GM20000 (cell line): Measurements from ENCODE around the gene PANK4.
"Not testable (repeated sequence)": the region's sequence is repeated elsewhere in the genome, so short reads cannot be mapped to it uniquely, and the experiment has no call there.

Experiments used
- DNase-seq: peaks from one replicate; pipeline ENCODE4 v3.0.0; 2012; ENCODE audit warnings: low spot score
- TF ChIP-seq, protein P1 (sequence below): IDR thresholded peaks from 2 replicates; pipeline ENCODE4 v1.5.1; 2012; ENCODE audit warnings: mild to moderate bottlenecking, control low read depth; ENCODE audit errors: extremely low read depth, missing control alignments

PANK4 gene

DNA sequence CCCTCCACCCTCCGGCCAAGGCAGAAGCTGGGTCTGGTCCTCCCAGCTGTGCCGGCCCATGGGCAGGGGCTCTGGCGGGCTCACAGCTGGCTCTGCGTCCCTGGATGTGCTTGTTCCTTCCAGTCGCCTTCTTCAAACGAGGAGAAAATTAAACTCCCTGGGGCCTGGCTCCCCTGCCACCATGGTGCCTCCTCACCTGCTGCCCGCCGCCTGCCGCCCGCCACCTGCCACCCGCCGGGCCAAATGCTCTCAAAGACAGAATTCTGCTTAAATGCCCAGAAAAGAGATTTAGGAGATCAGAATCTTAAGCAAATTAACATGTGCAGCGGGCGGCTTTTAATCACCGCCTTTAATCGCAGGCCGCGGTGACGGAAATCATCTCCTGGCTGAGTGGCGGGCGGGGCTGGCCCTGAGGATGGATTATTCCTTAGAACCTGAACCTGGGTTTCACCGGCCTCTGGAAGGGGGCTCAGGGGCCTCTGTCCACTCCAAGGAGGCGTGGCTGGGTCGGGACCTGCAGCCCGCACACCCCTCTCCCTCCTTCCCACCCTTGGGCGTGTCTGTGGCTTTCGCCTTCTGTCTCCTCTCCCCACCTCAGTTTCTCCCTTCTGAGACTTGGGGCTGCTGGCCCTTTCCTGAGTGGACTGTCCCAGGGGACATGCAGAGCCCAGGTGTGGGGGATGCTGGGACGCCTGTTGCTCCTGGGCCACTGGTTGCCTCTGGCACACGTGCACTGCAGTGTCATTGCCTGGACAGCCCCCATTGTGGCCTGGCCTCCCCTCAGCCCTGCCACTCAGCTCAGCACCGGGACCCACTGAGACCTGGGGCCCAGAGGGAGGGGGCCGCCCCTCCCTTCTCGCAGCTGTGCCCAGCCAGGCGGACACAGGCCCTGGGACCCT, 60.8 kb downstream of the PANK4 start:
- DNase-seq, result no peak
- TF ChIP-seq, protein P1, sequence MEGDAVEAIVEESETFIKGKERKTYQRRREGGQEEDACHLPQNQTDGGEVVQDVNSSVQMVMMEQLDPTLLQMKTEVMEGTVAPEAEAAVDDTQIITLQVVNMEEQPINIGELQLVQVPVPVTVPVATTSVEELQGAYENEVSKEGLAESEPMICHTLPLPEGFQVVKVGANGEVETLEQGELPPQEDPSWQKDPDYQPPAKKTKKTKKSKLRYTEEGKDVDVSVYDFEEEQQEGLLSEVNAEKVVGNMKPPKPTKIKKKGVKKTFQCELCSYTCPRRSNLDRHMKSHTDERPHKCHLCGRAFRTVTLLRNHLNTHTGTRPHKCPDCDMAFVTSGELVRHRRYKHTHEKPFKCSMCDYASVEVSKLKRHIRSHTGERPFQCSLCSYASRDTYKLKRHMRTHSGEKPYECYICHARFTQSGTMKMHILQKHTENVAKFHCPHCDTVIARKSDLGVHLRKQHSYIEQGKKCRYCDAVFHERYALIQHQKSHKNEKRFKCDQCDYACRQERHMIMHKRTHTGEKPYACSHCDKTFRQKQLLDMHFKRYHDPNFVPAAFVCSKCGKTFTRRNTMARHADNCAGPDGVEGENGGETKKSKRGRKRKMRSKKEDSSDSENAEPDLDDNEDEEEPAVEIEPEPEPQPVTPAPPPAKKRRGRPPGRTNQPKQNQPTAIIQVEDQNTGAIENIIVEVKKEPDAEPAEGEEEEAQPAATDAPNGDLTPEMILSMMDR, result no peak

DNA sequence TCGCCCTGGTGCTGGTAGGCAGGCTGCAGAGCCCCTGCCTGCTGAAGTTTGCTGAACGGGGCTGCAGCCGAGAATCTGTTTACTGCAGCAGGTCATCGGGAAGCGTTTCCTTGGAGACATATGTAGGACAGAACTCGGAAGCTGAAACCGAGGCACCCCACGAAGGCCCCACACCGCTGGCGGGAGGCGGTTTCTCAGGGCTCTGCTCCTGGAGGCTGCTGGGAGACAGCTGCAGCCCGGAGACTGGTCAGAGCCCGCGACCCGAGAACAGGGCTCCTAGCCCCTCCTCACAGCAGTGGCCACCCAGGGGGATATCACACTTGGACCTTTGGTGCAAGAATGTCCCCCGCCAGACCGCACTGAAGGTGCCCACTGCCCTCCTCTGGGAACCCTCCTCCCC, 63.0 kb downstream of the PANK4 start:
- DNase-seq, result no peak
- TF ChIP-seq, protein P1, result no peak

GRCh38 chr1:2462819-2463218, 63.6 kb downstream of the PANK4 start:
- TF ChIP-seq, protein P1, result no peak
- no peak for DNase-seq

GRCh38 chr1:2460996-2461751, 65.2 kb downstream of the PANK4 start:
- TF ChIP-seq, protein P1, result no peak
- no peak for DNase-seq

GRCh38 chr1:2460203-2460602, 66.2 kb downstream of the PANK4 start:
- DNase-seq, result no peak
- TF ChIP-seq, protein P1, result no peak

GRCh38 chr1:2459757-2460156, 66.6 kb downstream of the PANK4 start:
- TF ChIP-seq, protein P1, result no peak
- no peak for DNase-seq

- not testable (repeated sequence) for DNase-seq
Observed at GRCh38 chr1:2459102-2459753, 67.2 kb downstream of the PANK4 start.
